ENCODE measurements around the gene CPSF4L.
"Not testable (repeated sequence)": the region's sequence is repeated elsewhere in the genome, so short reads cannot be mapped to it uniquely, and the experiment has no call there.

Gene CPSF4L, protein sequence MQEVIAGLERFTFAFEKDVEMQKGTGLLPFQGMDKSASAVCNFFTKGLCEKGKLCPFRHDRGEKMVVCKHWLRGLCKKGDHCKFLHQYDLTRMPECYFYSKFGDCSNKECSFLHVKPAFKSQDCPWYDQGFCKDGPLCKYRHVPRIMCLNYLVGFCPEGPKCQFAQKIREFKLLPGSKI

DNA sequence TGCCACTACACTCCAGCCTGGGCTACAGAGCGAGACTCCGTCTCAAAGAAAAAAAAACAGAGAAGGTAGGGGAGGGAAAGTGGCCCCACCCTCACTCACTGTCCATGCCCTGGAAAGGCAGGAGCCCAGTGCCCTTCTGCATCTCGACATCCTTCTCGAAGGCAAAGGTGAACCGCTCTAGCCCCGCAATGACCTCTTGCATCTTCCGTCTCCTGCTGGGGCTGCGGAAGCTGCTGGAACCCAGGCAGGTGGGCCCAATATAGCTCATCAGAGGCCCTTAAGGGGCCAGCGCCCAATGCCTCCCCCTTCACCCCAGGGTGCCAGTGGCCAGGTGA is at the start of gene CPSF4L:
TSS of gene CPSF4L (minus strand) at position 264 of the 335 bp plus-strand sequence. CDS start at position 202, 62 bp downstream.
- TF ChIP-seq, protein P1, sequence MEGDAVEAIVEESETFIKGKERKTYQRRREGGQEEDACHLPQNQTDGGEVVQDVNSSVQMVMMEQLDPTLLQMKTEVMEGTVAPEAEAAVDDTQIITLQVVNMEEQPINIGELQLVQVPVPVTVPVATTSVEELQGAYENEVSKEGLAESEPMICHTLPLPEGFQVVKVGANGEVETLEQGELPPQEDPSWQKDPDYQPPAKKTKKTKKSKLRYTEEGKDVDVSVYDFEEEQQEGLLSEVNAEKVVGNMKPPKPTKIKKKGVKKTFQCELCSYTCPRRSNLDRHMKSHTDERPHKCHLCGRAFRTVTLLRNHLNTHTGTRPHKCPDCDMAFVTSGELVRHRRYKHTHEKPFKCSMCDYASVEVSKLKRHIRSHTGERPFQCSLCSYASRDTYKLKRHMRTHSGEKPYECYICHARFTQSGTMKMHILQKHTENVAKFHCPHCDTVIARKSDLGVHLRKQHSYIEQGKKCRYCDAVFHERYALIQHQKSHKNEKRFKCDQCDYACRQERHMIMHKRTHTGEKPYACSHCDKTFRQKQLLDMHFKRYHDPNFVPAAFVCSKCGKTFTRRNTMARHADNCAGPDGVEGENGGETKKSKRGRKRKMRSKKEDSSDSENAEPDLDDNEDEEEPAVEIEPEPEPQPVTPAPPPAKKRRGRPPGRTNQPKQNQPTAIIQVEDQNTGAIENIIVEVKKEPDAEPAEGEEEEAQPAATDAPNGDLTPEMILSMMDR (IDR thresholded peaks at IDR 0.05) = no peak
- Histone ChIP-seq H3K27me3 (ENCODE audit: control insufficient read depth, insufficient read depth, low read length) (no peaks in the 10 kb centered on the region), H3K9me3 (ENCODE audit: control insufficient read depth, low read length) (no peaks in the 10 kb centered on the region), H3K79me2 (no peaks in the 10 kb centered on the region), H2AFZ (no peak within 1 kb of the TSS), H3K9ac (no peak within 1 kb of the TSS), H3K4me2 (ENCODE audit: low read length) (no peak within 1 kb of the TSS), H3K4me1 (no peaks in the 10 kb centered on the region), H3K27ac (no peak within 1 kb of the TSS), H3K36me3 (ENCODE audit: control insufficient read depth, insufficient read depth, low read length) (no peaks in the 10 kb centered on the region), H3K4me3 (ENCODE audit: low read depth, low read length) (no peak within 1 kb of the TSS)

DNA sequence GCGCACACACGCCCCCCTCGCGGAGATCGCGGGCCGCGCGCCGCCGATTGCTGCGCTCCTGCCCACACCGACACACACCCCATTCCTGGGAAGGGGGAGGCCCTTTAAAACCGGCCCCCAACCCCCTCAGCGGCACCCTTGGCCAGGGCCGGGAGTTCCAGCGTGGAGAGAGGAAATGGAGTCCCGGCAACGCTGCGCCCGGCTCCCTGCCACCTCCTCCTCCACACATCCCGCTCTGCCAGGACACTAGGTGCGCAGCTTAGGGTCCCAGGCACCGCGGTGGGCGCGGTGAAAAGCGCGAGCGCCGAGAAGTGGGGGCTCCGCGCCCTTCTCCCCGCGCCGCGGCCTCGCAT is 49.7 kb upstream of the CPSF4L start:
- H3K9me3 ChIP-seq (ENCODE audit: control insufficient read depth, low read length) = no peaks in the 10 kb centered on the region
- H2AFZ ChIP-seq = peak overlapping the region; percentile 100
- H3K9ac ChIP-seq = peak overlapping the region; percentile 98
- H3K27ac ChIP-seq = peak overlapping the region; percentile 99
- H3K4me3 ChIP-seq (ENCODE audit: low read depth, low read length) = peak overlapping the region; percentile 97
- TF ChIP-seq, protein P1 (IDR thresholded peaks at IDR 0.05) = no peak
- no peaks in the 10 kb centered on the region for H3K27me3 ChIP-seq (ENCODE audit: control insufficient read depth, insufficient read depth, low read length)
- peaks cover 16% of the 10 kb centered on the region for H3K79me2 ChIP-seq
- peak overlapping the region; percentile 86 for H3K4me2 ChIP-seq (ENCODE audit: low read length)
- H3K36me3 ChIP-seq (ENCODE audit: control insufficient read depth, insufficient read depth, low read length) = no peaks in the 10 kb centered on the region
- H3K4me1 ChIP-seq = peaks cover 30% of the 10 kb centered on the region

DNA sequence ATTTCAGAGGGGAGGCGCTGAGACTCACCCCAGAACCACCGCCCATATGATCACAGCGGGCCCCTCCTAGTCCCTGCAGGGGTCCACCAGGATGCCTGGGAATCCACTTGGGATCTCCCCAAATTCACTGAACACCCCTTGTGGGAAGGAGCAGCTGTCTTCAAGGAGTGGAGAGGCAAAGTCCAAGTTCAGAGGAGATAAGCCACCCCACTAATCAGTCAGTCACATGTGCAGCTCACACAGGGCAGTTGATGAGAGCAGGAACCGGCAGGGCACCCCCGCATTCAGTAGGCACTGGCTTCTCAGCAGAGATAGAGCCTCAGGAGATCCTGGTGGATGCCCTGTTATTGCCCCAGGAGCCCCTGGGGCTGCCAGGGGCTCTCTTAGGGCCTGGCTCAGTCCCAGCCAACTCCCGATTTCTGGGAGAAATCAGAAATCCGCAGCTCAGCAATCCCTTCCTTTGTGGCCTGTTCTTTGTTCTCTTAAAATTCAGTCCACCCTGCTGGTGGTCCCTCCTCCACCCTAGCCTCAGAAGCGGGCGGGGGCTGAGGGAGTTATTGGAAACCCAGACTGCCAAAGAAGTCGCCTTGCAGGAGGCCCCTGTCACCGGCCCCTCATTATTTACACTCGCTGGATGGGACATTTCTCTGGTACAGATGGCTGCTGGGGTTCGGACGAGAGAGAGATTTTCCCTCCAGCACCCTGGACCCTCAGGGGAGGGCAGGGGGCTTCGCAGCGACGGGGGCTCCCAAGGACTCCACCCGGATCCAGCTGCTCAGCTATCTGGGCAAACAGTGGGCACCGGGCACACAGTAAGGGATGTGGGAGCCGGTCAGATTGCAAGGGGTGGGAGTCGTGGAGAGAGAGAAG is 48.3 kb upstream of the CPSF4L start:
- no peaks in the 10 kb centered on the region for H3K36me3 ChIP-seq (ENCODE audit: control insufficient read depth, insufficient read depth, low read length)
- H3K27me3 ChIP-seq (ENCODE audit: control insufficient read depth, insufficient read depth, low read length) = no peaks in the 10 kb centered on the region
- TF ChIP-seq, protein P1 (IDR thresholded peaks at IDR 0.05) = no peak
- peak overlapping the region; percentile 100 for H2AFZ ChIP-seq
- no peaks in the 10 kb centered on the region for H3K9me3 ChIP-seq (ENCODE audit: control insufficient read depth, low read length)
- peaks cover 16% of the 10 kb centered on the region for H3K79me2 ChIP-seq
- peak overlapping the region; percentile 86 for H3K4me2 ChIP-seq (ENCODE audit: low read length)
- H3K9ac ChIP-seq = peak overlapping the region; percentile 98
- peak overlapping the region; percentile 99 for H3K27ac ChIP-seq
- peaks cover 42% of the 10 kb centered on the region for H3K4me1 ChIP-seq
- peak overlapping the region; percentile 97 for H3K4me3 ChIP-seq (ENCODE audit: low read depth, low read length)

DNA sequence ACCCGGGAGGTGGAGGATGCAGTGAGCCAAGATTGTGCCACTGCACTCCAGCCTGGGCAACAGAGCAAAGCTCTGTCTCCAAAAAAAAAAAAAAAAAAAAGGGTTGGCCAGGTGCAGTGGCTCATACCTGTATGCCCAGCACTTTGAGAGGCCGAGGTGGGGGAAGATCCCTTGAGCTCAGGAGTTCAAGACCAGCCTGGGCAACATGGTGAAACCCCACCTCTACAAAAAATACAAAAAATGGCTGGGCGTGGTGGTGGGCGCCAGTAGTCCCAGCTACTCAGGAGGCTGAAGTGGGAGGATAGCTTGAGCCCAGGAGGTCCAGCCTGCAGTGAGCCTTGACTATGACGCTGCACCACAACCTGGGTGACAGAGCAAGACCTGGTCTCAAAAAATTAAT is 47.3 kb upstream of the CPSF4L start:
- not testable (repeated sequence) for H3K4me3 ChIP-seq (ENCODE audit: low read depth, low read length); H3K9ac ChIP-seq; H3K9me3 ChIP-seq (ENCODE audit: control insufficient read depth, low read length); H2AFZ ChIP-seq; H3K36me3 ChIP-seq (ENCODE audit: control insufficient read depth, insufficient read depth, low read length); H3K4me2 ChIP-seq (ENCODE audit: low read length); H3K27me3 ChIP-seq (ENCODE audit: control insufficient read depth, insufficient read depth, low read length)
- Histone ChIP-seq H3K79me2 (peaks cover 17% of the 10 kb centered on the region), H3K4me1 (peaks cover 50% of the 10 kb centered on the region), H3K27ac (peak overlapping the region; percentile 99)

DNA sequence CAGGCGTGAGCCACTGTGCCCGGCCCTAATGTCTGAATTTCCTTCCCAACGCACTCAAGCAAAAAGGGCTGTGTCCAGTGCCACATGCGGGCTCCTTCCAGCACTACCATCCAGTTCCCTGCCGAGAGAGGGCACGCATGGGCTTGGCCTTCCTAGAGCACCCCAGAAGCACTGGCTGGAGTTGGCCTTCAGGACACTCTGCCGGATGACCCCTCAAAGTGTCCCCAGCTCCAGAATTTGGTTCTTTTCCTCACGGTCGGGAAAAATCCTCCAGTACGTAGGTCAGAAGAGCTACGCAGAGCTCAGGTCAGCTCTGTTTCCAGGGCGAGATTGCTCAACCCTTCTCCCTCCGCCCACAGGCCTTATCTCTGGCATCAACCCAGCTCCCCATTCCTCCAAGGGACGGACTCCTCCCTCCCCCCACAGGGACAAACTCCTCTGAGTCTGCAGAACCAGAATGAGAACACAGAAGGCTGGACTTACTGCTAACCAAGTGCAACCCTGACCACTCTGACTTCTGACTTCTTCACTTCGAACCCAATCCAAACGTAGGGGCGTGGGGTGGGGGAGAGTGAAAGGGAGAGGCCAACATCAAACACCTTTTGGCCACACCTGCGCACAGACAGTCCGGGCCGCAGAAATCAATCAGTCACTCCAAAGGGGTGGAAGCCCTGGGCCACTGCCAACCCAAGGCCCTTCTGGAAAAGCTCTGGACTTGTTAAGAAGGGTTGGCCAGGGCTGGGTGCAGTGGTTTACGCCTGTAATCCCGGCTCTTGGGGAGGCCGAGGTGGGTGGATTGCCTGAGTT is 46.5 kb upstream of the CPSF4L start:
- TF ChIP-seq, protein P1 (IDR thresholded peaks at IDR 0.05) = no peak
- H3K4me3 ChIP-seq (ENCODE audit: low read depth, low read length) = peak overlapping the region; percentile 31
- H3K27me3 ChIP-seq (ENCODE audit: control insufficient read depth, insufficient read depth, low read length) = no peaks in the 10 kb centered on the region
- H3K9me3 ChIP-seq (ENCODE audit: control insufficient read depth, low read length) = no peaks in the 10 kb centered on the region
- peaks cover 55% of the 10 kb centered on the region for H3K4me1 ChIP-seq
- H3K27ac ChIP-seq = peak overlapping the region; percentile 99
- H3K36me3 ChIP-seq (ENCODE audit: control insufficient read depth, insufficient read depth, low read length) = no peaks in the 10 kb centered on the region
- H3K79me2 ChIP-seq = peaks cover 24% of the 10 kb centered on the region
- peak overlapping the region; percentile 62 for H3K4me2 ChIP-seq (ENCODE audit: low read length)
- H3K9ac ChIP-seq = no peak overlapping the region
- peak overlapping the region; percentile 81 for H2AFZ ChIP-seq
